HG02884 (cell line): ENCODE measurements around the gene PIM1.
"Not testable (repeated sequence)": the region's sequence is repeated elsewhere in the genome, so short reads cannot be mapped to it uniquely, and the experiment has no call there.

Experiments used
- ATAC-seq: cut with Tn5 transposase; IDR thresholded peaks from one replicate; pipeline ENCODE4 v1.9.1; 2021; ENCODE audit warnings: mild to moderate bottlenecking, moderate library complexity; ENCODE audit not compliant: unreplicated experiment

The PIM1 gene

GRCh38 chr6:37170273-37171200 is 585 bp downstream of the PIM1 start:
- peak; percentile 18 for ATAC-seq

- no peak for ATAC-seq
These were observed 1.4 kb downstream of the PIM1 start for GRCh38 chr6:37171201-37171969.

DNA sequence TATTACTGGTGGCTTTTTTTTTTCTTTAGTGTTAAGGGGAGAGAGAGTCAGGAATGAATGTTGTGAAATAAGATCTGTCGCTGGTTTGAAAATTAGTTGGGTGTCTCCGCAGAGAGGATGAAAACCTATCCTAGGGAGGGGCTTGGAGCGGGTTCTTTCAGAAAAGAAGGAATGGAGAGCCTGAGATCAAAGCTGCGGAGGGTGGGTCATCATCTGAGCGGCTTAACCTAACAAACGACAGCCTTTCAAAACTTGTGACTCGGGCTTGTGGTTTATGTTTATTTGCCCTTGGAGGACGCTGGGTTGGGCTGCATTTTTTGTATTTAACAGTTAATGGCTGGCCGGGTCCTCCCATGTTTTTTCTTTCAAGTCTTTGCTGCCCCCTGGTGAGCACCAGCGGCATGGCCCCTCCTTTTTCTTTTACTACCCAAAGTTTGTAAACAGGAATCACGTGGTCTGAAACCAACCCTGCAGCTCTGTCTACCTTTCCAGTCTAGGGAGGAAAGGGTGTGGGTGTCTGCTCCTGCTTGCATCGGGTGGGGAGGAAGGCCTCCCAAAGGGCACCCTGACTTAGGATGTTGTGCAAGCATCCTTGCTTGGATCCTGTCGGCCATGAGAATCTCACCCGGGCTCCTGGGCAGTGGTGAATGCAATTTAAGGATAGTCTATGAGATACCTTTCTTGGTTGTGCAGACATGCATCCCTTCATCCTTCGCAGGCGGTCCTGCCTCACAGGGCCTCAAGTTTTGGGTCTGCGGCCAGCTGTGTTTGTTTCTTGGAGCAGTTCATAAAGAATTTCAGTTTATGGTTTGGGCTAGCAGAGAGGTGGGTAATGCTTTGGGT is 2.2 kb downstream of the PIM1 start:
- no peak for ATAC-seq

- no peak for ATAC-seq
These were observed 3.0 kb downstream of the PIM1 start for GRCh38 chr6:37172912-37173492.

DNA sequence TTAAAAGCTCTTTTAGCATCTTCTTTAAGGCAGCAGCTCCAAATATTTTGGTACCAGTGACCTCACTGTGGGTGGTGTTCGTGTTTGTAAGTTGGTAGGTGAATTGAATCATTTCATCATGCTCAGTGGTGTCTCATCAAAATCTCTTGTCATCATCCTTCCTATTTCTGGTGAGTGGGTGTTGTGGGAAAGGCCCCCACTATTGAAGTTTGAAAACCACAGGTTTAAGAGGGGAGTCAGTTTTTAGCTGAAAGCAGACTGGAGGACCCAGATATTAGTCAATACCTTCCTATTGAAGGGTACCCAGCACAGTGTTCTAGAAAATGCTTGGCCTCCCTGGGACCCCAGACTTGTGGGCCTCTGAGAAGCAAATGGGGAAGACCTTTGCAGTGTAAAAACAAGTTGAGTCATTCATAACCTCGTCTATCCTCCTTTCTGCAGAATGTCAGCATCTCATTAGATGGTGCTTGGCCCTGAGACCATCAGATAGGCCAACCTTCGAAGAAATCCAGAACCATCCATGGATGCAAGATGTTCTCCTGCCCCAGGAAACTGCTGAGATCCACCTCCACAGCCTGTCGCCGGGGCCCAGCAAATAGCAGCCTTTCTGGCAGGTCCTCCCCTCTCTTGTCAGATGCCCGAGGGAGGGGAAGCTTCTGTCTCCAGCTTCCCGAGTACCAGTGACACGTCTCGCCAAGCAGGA is 3.7 kb downstream of the PIM1 start:
- no peak for ATAC-seq

- no peak for ATAC-seq
These were observed 4.2 kb downstream of the PIM1 start for GRCh38 chr6:37174196-37174514.

- ATAC-seq = no peak
These were observed 4.8 kb downstream of the PIM1 start for GRCh38 chr6:37174515-37175331.

DNA sequence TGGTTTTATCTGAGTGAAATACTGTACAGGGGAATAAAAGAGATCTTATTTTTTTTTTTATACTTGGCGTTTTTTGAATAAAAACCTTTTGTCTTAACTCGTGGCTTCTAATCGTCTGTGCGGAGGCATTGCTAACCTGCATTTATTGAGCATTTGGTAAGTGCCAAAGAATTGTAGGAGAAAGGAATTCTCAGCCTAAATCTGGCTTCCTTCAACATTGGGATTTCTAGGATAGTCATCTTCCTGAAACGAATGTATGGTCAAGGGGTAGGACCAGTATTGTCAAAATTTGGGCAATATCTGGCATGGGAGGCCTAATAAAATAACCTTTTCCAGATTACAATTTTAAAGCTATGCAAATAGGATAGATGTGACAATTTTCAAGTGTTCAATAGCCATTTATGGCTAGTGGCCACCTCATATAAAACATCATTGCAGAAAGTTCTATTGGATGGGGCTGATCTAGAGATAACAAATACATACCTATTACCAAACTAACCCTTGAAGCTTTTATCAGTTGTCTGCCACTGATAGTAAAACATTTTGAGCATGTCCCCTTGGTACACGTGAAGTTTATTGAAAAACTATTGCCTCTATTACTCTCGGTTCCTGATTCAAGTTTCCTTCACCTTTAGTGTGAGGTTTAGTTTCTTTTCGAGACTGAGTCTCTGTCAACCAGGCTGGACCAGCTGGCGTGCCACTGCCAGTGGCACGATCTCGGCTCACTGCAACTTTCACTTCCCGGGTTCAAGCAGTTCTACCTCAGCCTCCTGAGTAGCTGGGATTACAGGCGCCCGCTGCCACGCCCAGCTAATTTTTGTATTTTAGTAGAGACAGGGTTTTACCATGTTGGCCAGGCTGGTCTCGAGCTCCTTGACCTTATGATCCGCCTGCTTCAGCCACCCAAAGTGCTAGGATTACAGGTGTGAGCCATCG is 5.6 kb downstream of the PIM1 start:
- ATAC-seq = no peak

- no peak for ATAC-seq
These were observed 6.5 kb downstream of the PIM1 start for GRCh38 chr6:37176268-37177076.

DNA sequence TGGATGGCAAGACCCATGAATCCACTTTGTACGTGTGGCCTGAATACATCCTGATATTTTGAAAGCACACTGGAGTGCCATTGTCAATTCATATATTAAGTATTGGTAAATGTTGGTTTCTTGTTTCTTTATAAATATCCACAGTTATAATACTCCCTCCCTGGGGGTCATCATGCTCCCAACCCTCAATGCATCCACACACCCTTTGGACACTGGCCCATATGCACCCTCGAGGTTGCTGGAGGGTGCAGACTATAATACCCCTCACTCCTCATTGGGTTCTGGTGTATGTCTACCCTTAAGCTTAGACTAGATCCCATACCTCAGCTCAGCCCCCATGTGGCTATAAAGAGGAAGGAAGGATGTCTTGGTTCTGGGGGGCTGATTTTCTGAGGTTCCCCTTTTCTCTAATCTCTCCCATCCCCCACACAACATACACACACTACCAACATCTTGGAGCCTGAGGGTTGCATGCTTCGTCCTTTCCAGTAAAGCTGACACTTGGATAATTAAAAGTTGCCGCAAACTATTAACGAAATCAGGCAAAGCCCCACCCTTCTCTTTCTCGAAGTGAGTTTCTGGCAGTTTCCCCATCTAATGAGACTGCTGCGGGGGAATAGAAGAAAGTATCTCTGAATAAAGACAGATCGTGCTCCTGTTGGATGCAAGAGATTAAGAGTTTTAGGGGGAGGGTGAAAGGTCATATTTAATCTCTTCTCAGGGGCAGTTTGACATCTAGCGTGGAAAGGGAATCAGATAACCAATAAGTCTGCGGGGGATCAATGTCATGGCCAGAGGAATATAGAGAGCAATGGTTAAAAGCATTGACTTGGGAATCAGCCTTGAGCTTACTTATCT is 7.4 kb downstream of the PIM1 start:
- no peak for ATAC-seq

GRCh38 chr6:37177935-37178517 is 8.1 kb downstream of the PIM1 start:
- no peak for ATAC-seq

GRCh38 chr6:37180075-37180474 is 10.1 kb downstream of the PIM1 start:
- no peak for ATAC-seq

DNA sequence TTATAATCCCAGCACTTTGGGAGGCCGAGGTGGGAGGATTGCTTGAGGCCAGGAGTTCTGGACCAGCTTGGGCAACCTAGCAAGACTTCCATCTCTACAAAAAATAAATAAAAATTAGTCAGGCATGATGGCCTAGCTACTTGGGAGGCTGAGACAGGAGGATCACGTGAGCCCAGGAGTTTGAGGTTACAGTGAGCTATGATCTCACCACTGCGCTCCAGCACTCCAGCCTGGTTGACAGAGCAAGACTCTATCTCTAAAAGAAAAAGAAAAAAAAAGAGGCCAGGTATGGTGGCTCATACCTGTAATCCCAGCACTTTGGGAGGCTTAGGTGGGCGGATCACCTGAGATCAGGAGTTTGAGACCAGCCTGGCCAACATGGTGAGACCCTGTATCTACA is 10.7 kb downstream of the PIM1 start:
- ATAC-seq = not testable (repeated sequence)

GRCh38 chr6:37182736-37183590 is 13.0 kb downstream of the PIM1 start:
- no peak for ATAC-seq
